ENCODE measurements around the gene STRBP.

The STRBP gene

GRCh38 chr9:123128591-123128990 is 139.8 kb downstream of the STRBP start:
- DNase-seq (ENCODE audit: low read depth), result no peak

GRCh38 chr9:123127512-123128075 is 140.8 kb downstream of the STRBP start:
- DNase-seq (ENCODE audit: low read depth), result no peak

- DNase-seq (ENCODE audit: low read depth), result no peak
These were observed 146.9 kb downstream of the STRBP start for GRCh38 chr9:123121457-123121856.

- no peak for DNase-seq (ENCODE audit: low read depth)
These were observed 147.4 kb downstream of the STRBP start for GRCh38 chr9:123120953-123121352.

- no peak for DNase-seq (ENCODE audit: low read depth)
These were observed 148.3 kb downstream of the STRBP start for GRCh38 chr9:123120131-123120530.

- no peak for DNase-seq (ENCODE audit: low read depth)
These were observed 148.8 kb downstream of the STRBP start for GRCh38 chr9:123119566-123119965.

- no peak for DNase-seq (ENCODE audit: low read depth)
These were observed 152.3 kb downstream of the STRBP start for GRCh38 chr9:123116036-123116435.

GRCh38 chr9:123115146-123115913 is 153.1 kb downstream of the STRBP start:
- DNase-seq (ENCODE audit: low read depth), result no peak

GRCh38 chr9:123113185-123113584 is 155.2 kb downstream of the STRBP start:
- DNase-seq (ENCODE audit: low read depth), result no peak

GRCh38 chr9:123112015-123112975 is 156.1 kb downstream of the STRBP start:
- no peak for DNase-seq (ENCODE audit: low read depth)

GRCh38 chr9:123111427-123112014 is 156.9 kb downstream of the STRBP start:
- no peak for DNase-seq (ENCODE audit: low read depth)

- DNase-seq (ENCODE audit: low read depth), result no peak
These were observed 158.7 kb downstream of the STRBP start for GRCh38 chr9:123109540-123110279.

GRCh38 chr9:123108976-123109375 is 159.4 kb downstream of the STRBP start:
- DNase-seq (ENCODE audit: low read depth), result no peak

- DNase-seq (ENCODE audit: low read depth), result no peak
These were observed 160.6 kb downstream of the STRBP start for GRCh38 chr9:123107639-123108285.

GRCh38 chr9:123105490-123105889 is 162.9 kb downstream of the STRBP start:
- no peak for DNase-seq (ENCODE audit: low read depth)

- DNase-seq (ENCODE audit: low read depth), result no peak
These were observed 163.6 kb downstream of the STRBP start for GRCh38 chr9:123104807-123105206.

- DNase-seq (ENCODE audit: low read depth), result peak; percentile 25
These were observed 165.8 kb downstream of the STRBP start for GRCh38 chr9:123102375-123103113.

- no peak for DNase-seq (ENCODE audit: low read depth)
These were observed 168.8 kb downstream of the STRBP start for GRCh38 chr9:123099548-123099947.

GRCh38 chr9:123099042-123099441 is 169.3 kb downstream of the STRBP start:
- DNase-seq (ENCODE audit: low read depth), result no peak

- DNase-seq (ENCODE audit: low read depth), result no peak
These were observed 170.3 kb downstream of the STRBP start for GRCh38 chr9:123098096-123098459.
